Skeletal muscle tissue (tissue), 4 donors: ENCODE measurements around the gene ANXA4. TPM values are rescaled to one million over a fixed set of nuclear protein-coding genes. Genes with fewer than 3 reads are reported as not detected.

Experiments
- H3K27ac ChIP-seq: one replicate; pipeline ENCODE4 v1.7.0; 2013; ENCODE audit warnings: mild to moderate bottlenecking, low read depth, low read length, inconsistent platforms
- H3K27me3 ChIP-seq, 3 donors: one replicate each; pipeline ENCODE4 v1.7.0; 2013; ENCODE audit warnings: low read length in 3 of 3; ENCODE audit not compliant: control insufficient read depth in 3 of 3, insufficient read depth in 3 of 3
- H3K36me3 ChIP-seq, 3 donors: one replicate each; pipeline ENCODE4 v1.7.0; 2013; ENCODE audit warnings: low read length in 3 of 3; ENCODE audit not compliant: control insufficient read depth in 3 of 3, insufficient read depth in 3 of 3
- H3K4me1 ChIP-seq, 3 donors: one replicate each; pipeline ENCODE4 v1.7.0; 2013; ENCODE audit warnings: low read length in 3 of 3, mild to moderate bottlenecking in 3 of 3; ENCODE audit not compliant: control insufficient read depth in 3 of 3, insufficient read depth in 3 of 3
- H3K4me3 ChIP-seq, 3 donors: one replicate each; pipeline ENCODE4 v1.7.0; 2013; ENCODE audit warnings: low read length in 3 of 3
- H3K9ac ChIP-seq, 3 donors: one replicate each; pipeline ENCODE4 v1.7.0; 2013; ENCODE audit warnings: low read length in 3 of 3, mild to moderate bottlenecking in 3 of 3, moderate library complexity in 2 of 3, low read depth in 1 of 3
- H3K9me3 ChIP-seq, 3 donors: one replicate each; pipeline ENCODE4 v1.7.0; 2013; ENCODE audit warnings: low read length in 3 of 3; ENCODE audit not compliant: control insufficient read depth in 3 of 3
- total RNA-seq: library from RNA; depleted of rRNA; stranded (reverse); fragments of >200 nt; gene quantifications from one replicate; pipeline ENCODE4 v1.2.3, GENCODE V29; 2014
- donor health status: Osteomylitis.

Gene ANXA4
- total RNA-seq, 1 donor from 2014 or later, result 18.8 TPM

DNA sequence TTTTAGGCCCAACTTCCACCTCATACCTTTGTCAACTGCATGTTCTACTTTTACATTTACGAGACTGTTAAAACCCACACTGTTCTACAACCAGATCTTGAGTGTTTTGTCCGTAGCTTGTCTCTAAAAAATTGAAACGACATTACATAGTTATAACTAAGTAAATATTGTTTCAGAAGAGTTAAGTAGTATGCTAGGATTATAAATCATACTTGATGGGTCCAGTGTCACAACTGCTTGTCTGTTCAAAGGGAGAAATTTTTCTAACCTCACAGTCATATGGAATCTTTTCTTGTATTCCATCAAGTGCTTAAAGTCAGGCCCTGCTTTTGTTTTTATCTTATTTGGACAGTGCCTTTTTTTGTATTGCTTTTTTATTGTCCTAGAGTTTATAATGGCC lies 91.8 kb downstream of the ANXA4 start:
- no peaks in the 10 kb centered on the region for H3K9me3 ChIP-seq
- H3K9ac ChIP-seq, result no peak overlapping the region

GRCh38 chr2:69835666-69836065 lies 93.7 kb downstream of the ANXA4 start:
- H3K27ac ChIP-seq, result no peak overlapping the region
- H3K9ac ChIP-seq, result no peak overlapping the region
- peaks cover 0 to 6% (median 5%) of the 10 kb centered on the region in 3 donors for H3K36me3 ChIP-seq
- peaks cover 4 to 11% (median 4%) of the 10 kb centered on the region in 3 donors for H3K4me1 ChIP-seq
- H3K27me3 ChIP-seq, result no peaks in the 10 kb centered on the region
- no peak overlapping the region for H3K4me3 ChIP-seq
- H3K9me3 ChIP-seq, result no peaks in the 10 kb centered on the region

More for the DNA sequence above, 91.8 kb downstream of the ANXA4 start:
- Histone ChIP-seq H3K4me3 (no peak overlapping the region), H3K27me3 (no peaks in the 10 kb centered on the region), H3K4me1 (peaks cover 12 to 20% (median 17%) of the 10 kb centered on the region in 3 donors), H3K27ac (no peak overlapping the region), H3K36me3 (peaks cover 0 to 5% (median 2%) of the 10 kb centered on the region in 3 donors)

DNA sequence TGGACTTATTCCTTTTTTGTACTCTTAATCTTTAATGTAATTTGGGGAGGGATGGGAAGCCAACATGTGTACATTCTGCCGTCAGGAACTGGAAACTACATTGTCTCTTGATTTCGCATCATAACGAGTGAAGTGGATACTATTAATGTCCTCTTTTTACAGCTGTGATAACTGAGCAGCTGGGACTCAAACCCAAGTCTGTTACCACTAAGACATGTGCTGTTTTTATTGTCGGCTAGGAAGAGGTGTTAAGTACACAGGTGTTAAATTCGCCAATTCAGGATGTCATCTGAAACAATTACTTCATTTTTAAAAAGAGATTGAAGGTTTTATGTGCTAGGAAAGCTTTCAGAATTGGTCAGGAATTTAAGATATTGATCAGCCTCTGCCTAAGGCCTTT lies 94.4 kb downstream of the ANXA4 start:
- H3K9me3 ChIP-seq, result no peaks in the 10 kb centered on the region
- H3K36me3 ChIP-seq, result peaks cover 0 to 11% (median 5%) of the 10 kb centered on the region in 3 donors
- no peak overlapping the region for H3K27ac ChIP-seq
- H3K27me3 ChIP-seq, result no peaks in the 10 kb centered on the region
- peaks cover 0 to 6% (median 3%) of the 10 kb centered on the region in 3 donors for H3K4me1 ChIP-seq
- H3K9ac ChIP-seq, result no peak overlapping the region
- no peak overlapping the region for H3K4me3 ChIP-seq

DNA sequence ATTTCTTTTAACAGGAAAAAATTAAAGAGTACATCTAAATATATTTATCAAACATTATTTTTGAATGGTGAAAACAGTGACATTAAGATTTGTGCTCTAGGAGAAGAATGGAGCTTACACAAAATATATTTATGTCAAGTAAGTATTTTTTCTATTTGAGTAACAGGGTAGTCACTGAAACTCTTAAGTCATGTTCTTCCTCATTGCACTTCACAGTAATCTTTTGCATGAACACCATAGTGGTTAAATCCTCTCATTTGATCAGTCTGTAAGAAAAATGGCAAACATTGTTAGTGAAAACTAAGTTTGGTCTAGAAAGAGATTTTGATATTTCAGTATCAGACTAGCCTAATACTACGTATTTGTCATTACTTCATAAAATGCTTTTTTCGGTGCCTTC lies 95.6 kb downstream of the ANXA4 start:
- Histone ChIP-seq H3K27me3 (no peaks in the 10 kb centered on the region), H3K9me3 (no peaks in the 10 kb centered on the region), H3K9ac (no peak overlapping the region), H3K4me1 (no peaks in the 10 kb centered on the region), H3K36me3 (peaks cover 0 to 13% (median 11%) of the 10 kb centered on the region in 3 donors), H3K27ac (no peak overlapping the region), H3K4me3 (no peak overlapping the region)

DNA sequence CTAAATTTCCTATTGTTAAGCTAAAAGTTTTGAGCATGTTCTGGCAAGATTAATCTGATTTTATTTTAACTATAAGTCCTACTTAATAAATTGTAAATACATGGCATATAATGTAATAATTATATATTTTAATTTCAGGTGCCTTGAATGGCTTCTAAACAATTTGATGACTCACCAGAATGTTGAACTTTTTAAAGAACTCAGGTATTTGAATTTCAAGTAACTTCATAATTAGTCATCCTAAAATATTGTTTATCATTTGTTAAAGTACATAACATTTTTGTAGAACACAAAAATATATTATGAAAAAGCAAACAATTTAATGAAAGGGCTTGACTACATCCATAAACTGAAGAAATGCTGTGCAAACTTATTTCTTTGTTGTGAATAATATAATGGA lies 102.1 kb downstream of the ANXA4 start:
- H3K27me3 ChIP-seq, result no peaks in the 10 kb centered on the region
- H3K9ac ChIP-seq, result no peak overlapping the region
- no peaks in the 10 kb centered on the region for H3K9me3 ChIP-seq
- H3K4me1 ChIP-seq, result no peaks in the 10 kb centered on the region
- peaks cover 5 to 42% (median 35%) of the 10 kb centered on the region in 3 donors for H3K36me3 ChIP-seq
- H3K4me3 ChIP-seq, result no peak overlapping the region
- H3K27ac ChIP-seq, result no peak overlapping the region

GRCh38 chr2:69844560-69844959 lies 102.6 kb downstream of the ANXA4 start:
- no peaks in the 10 kb centered on the region for H3K9me3 ChIP-seq
- H3K4me1 ChIP-seq, result no peaks in the 10 kb centered on the region
- H3K4me3 ChIP-seq, result no peak overlapping the region
- H3K27me3 ChIP-seq, result no peaks in the 10 kb centered on the region
- H3K27ac ChIP-seq, result no peak overlapping the region
- H3K9ac ChIP-seq, result no peak overlapping the region
- peaks cover 5 to 46% (median 38%) of the 10 kb centered on the region in 3 donors for H3K36me3 ChIP-seq

GRCh38 chr2:69846182-69847067 lies 104.5 kb downstream of the ANXA4 start:
- peaks cover 9 to 53% (median 41%) of the 10 kb centered on the region in 3 donors for H3K36me3 ChIP-seq
- no peaks in the 10 kb centered on the region for H3K9me3 ChIP-seq
- H3K27me3 ChIP-seq, result no peaks in the 10 kb centered on the region
- no peak overlapping the region for H3K9ac ChIP-seq
- no peaks in the 10 kb centered on the region for H3K4me1 ChIP-seq
- H3K4me3 ChIP-seq, result no peak overlapping the region
- H3K27ac ChIP-seq, result no peak overlapping the region

- Histone ChIP-seq H3K4me3 (no peak overlapping the region), H3K9ac (no peak overlapping the region), H3K36me3 (peaks cover 9 to 48% (median 43%) of the 10 kb centered on the region in 3 donors), H3K9me3 (no peaks in the 10 kb centered on the region), H3K27me3 (no peaks in the 10 kb centered on the region), H3K4me1 (no peaks in the 10 kb centered on the region), H3K27ac (no peak overlapping the region)
These were observed 105.3 kb downstream of the ANXA4 start for GRCh38 chr2:69847068-69847828.

DNA sequence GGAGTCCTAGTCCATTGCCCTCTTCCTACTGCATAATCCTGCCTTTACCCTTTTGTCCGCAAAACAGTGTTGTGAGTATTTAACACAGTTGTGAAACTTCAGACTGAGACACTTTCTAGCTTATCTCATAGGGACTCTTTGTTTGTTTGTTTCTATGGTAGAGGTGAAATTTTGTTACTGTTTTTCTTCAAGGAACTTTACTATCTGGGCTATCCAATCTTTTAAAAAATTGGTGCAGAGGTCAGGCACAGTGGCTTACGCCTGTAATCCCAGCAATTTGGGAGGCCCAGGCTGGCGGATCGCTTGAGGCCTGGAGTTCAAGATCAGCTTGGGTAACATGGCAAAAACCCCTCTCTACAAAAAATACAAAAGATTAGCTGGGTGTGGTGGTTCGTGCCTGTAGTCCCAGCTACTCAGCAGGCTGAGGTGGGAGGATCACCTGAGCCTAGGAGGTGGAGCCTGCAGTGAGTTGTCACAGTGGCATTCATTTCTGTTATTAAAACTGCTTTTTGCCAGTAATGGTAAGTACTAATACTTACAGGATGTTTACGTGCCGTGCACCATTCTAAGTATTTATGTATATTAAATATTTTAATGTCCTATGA lies 106.4 kb downstream of the ANXA4 start:
- H3K27ac ChIP-seq, result no peak overlapping the region
- no peaks in the 10 kb centered on the region for H3K27me3 ChIP-seq
- H3K36me3 ChIP-seq, result peaks cover 9 to 51% (median 43%) of the 10 kb centered on the region in 3 donors
- no peaks in the 10 kb centered on the region for H3K9me3 ChIP-seq
- no peak overlapping the region for H3K9ac ChIP-seq
- no peak overlapping the region for H3K4me3 ChIP-seq
- no peaks in the 10 kb centered on the region for H3K4me1 ChIP-seq
